ENCODE results near the gene IFNW1.
"Not testable (repeated sequence)": the region's sequence is repeated elsewhere in the genome, so short reads cannot be mapped to it uniquely, and the experiment has no call there.

The IFNW1 gene

GRCh38 chr9:21141427-21141882 is at the start of gene IFNW1:
IFNW1 (minus strand) TSS chr9:21141832; CDS start chr9:21141570, 262 bp downstream.
- no peak for DNase-seq

GRCh38 chr9:21187487-21187886 is 45.9 kb upstream of the IFNW1 start, which contains the start of gene IFNA4:
IFNA4 (minus strand) TSS chr9:21187587; CDS start chr9:21187531, 56 bp downstream.
- not testable (repeated sequence) for DNase-seq

- DNase-seq = peak; percentile 15
These were observed 41.4 kb upstream of the IFNW1 start for GRCh38 chr9:21182810-21183736.

DNA sequence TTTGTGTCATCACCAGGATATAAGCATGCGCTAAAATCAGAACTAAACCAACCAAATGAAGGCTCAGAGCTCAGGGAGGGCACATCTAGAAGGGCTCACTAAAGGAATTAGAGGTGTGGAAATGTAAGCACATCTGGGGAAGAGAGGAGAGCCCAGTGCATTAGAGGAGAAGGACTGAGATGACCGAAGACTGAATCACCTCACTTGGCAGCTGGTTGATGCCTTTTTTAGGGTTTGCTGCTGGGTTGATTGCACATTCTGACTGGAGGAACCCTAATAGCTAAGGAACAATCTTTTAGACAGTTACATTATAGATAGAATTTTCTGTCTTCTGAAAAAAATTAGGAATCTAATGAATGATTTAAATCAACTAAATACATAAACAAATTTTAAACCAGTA is 33.0 kb upstream of the IFNW1 start:
- no peak for DNase-seq

- DNase-seq = no peak
These were observed 30.5 kb upstream of the IFNW1 start for GRCh38 chr9:21172156-21172555.

DNA sequence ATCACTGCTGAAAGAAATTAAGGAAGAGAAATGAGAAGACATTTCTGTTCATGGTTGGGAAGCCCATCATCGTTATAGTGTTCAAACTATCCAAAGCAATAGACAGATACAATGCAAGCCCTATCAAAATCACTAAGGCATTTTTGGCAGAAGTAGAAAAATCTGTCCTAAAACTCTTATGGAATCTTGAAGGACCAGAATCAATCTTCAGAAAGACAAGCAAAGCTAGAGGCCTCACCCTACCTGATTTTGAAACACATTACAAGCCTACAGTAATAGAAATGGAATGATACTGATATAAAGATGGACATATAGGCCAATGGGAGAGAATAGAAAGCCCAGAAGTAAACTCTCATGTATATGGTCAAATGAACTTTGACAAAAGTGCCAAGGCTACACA is 29.7 kb upstream of the IFNW1 start:
- no peak for DNase-seq

GRCh38 chr9:21166560-21166959 is 24.9 kb upstream of the IFNW1 start, which contains the start of gene IFNA21:
IFNA21 (minus strand) TSS chr9:21166660; CDS start chr9:21166612, 48 bp downstream.
- not testable (repeated sequence) for DNase-seq

- no peak for DNase-seq
These were observed 23.9 kb upstream of the IFNW1 start for GRCh38 chr9:21165516-21165915.

GRCh38 chr9:21160178-21160577 is 18.5 kb upstream of the IFNW1 start:
- peak; percentile 24 for DNase-seq

DNA sequence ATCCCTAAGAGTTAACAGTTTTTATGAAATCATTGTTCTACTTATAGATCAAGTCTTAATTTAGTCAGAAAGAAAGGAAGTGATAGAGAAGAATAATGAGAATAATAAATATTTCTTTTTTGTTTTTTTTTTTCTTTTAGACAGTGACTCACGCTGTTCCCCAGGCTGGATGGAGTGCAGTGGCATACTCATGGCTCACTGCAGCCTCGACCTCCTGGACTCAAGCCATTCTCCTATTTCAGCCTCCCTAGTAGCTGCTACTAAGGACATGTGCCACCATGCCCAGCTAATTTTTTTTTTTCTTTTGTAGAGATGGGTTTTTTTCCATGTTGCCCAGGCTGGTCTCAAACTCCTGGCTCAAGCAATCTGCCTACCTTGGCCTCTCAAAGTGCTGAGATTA is 13.9 kb upstream of the IFNW1 start:
- no peak for DNase-seq

GRCh38 chr9:21154018-21154608 is 12.5 kb upstream of the IFNW1 start:
- DNase-seq = no peak

DNA sequence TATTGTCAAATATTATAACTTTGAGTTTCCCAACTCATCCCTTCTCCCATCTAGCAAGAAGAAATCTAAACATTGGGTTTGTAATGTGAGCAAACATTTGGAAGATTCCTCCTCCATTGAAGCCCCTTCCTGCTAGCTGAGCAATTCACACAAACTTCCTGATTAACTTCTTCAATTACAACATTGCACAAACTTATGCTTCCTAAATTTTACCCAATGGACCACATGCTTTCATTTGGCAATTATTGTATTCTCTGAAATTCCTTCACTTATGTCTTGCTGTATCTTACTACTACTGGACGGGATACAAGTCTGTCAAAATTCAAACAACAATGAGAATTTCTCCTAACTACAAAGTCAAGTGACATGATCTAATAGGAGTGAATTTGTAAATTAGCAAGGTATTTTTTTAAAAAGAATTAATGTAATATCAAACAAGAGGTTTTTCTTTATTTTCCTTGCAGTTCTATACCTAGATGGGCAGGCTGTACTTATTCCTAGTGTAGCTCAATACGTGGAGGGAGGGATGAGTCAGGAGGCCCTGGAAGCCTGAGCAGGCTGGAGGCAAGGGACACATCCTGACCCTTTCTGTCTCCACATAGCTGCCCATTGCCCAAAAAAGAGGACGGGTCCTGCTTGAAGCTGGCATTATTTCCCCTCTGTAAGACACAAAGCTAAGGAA is 11.8 kb upstream of the IFNW1 start:
- no peak for DNase-seq

DNA sequence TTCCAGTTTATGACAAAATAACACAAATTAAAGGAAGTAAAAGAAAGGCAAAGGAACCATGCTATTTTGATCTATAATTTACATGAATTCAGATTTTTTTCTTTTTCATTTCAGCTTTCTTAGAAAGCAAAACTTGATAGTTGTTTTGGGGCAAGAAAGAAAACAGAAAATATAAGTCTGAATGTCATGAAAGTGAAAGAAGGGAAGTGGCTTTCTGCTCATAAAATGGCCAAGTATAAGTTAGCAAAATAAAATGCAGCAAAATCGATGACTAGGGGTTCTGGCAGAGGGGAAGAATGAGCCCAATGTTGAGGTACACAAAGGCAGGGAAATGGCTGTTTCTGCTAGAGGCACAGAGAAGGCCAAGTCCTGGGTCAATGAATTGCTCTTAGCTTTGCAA is 3.0 kb upstream of the IFNW1 start:
- DNase-seq = no peak

DNA sequence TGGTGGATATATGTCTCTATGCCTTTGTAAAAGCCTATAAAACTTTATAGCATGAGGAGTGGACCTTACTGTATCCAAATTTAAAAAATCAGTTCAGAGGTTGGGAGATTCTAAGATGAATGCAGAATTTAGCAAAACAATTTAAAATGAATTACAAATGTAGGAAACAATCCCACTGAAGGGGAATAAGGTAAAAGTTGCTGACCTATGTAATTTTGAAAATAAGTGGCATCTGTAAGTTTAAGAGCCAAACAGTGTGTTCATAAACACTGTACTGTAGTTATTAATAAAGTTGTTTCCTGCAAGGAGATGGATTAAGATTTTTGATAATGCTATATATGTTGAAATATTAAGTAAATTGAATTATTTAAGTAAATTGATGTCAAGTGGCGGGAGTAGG is 4.6 kb downstream of the IFNW1 start:
- no peak for DNase-seq

- no peak for DNase-seq
These were observed 5.9 kb downstream of the IFNW1 start for GRCh38 chr9:21135736-21136135.

GRCh38 chr9:21128186-21128585 is 13.4 kb downstream of the IFNW1 start:
- not testable (repeated sequence) for DNase-seq

GRCh38 chr9:21121595-21122251 is 19.9 kb downstream of the IFNW1 start:
- no peak for DNase-seq

DNA sequence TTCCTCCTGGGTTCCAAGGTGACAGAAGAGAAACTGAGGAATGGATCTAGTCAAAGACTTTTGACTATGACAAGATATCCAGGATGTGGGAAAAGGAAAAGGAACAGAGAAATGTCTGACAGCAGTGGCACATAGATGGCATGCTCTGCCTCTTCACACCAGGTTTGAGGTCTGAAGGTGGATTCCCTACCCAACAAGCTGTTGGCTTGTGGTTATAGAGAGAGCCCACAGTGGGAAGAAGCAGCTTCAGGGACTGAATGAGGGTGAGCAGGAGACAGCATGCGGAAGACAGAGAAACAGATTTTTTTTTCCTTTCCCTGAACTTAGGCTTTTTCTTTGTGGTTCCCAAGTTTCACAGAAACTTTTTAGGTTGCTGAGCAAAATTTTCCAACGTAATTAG is 20.6 kb downstream of the IFNW1 start:
- DNase-seq = no peak

DNA sequence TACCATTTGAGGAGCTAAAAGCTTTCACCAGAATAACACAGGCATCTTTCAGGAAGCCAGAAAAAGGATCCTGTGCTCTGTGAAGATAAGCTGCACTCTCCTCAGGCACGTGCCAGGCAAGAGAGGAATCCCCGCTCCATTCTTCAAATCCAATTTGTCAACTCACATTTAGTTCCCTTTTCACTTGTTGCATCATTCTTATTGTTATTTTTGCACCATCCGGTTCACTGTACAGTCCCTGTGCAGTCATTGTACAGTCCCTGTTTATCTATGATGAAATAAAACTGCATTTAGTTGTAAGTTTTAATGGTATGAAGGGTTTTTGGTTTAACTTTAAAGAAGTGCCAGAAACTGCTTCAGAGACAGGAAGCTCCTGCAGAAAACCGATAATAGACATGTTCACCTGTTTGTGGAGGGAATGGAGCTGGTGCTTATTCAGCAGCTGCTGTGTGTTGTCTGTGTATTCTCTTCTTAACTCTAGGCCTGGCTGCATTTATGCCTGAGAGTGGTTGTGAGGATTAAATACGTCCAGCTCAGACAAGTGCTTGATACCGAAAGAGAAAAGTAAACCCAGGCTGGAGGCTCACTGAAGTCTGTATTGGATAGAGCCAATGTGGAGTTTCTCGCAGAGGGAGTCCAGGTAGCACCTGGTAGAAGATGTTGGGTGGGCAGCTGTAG is 22.4 kb downstream of the IFNW1 start:
- no peak for DNase-seq

GRCh38 chr9:21114311-21114710 is 27.3 kb downstream of the IFNW1 start:
- DNase-seq = no peak

DNA sequence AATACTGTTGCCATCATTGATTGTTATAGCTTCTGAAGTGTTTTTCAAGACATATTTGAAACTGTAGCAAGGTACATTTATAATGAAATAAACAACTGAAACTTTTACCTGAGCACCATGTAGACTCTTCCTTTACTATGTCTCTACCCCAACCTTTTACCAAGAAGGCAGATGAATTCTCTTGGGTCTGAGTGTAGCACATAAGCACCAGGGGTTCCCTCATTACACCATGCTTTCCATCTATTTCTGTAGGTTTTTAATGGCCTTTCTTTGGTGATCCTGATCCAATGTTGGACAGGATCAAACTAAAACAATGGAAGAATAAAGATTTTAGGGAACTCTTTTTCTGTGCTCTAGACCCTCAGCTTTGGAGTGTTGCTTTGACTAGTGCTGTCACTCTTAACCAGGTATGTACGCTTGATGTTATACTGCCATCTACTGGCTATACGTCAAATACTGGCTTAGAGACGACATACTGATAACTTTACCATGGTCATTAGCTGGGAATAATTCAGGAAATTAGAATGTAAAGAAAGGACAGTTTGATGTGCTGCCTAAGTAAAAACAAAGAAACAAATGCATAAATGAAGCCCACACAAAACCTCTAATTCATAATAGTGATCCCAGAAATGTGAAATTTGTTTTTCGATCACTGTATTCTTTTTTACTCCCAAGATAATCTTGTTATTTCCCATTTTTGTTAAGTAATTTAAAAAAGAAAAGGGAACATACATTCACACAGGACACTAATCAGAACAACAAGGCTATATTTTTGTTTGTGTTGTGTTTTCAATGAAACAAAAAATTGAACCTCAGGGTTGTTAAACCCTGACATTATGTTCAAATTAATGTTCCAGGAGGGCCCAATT is 30.7 kb downstream of the IFNW1 start:
- DNase-seq = peak; percentile 21

Data from CD4-positive, alpha-beta T cell treated with Interleukin-6 for 4 hours (primary cell).